Stomach (tissue), 9 donors: Measurements from ENCODE around the gene FRYL. TPM values are rescaled to one million over a fixed set of nuclear protein-coding genes. Genes with fewer than 3 reads are reported as not detected.
"Not testable (repeated sequence)": the region's sequence is repeated elsewhere in the genome, so short reads cannot be mapped to it uniquely, and the experiment has no call there.

Experiments used
- DNase-seq, 2 donors: peaks; one replicate each; pipeline versions ENCODE4 v3.0.0 to v3.0.0-alpha.2; 2013 to 2019
- H3K27ac ChIP-seq, 5 donors: fragments of 200-600 bp in 4 of 5; sonication (generic) in 4 of 5; one replicate each; pipeline ENCODE4 v1.5.1; 2013 to 2019; ENCODE audit warnings: mild to moderate bottlenecking in 1 of 5, moderate library complexity in 1 of 5
- H3K27me3 ChIP-seq, 3 donors: fragments of 200-600 bp; sonication (generic); one replicate each; pipeline ENCODE4 v1.5.1; 2017 to 2019; ENCODE audit warnings: mixed run types in 1 of 3
- H3K36me3 ChIP-seq, 4 donors: fragments of 200-600 bp; sonication (generic); 1 replicate in 3 of 4; 2 replicates in 1 of 4; pipeline ENCODE4 v1.5.1; 2016 to 2019
- H3K4me1 ChIP-seq, 4 donors: fragments of 200-600 bp; sonication (generic); one replicate each; pipeline ENCODE4 v1.5.1; 2016 to 2019
- H3K4me3 ChIP-seq, 4 donors: fragments of 200-600 bp; sonication (generic) in 3 of 4; one replicate each; pipeline ENCODE4 v1.5.1; 2016 to 2019; ENCODE audit warnings: mild to moderate bottlenecking in 1 of 4
- H3K9me3 ChIP-seq, 4 donors: fragments of 200-600 bp; sonication (generic); one replicate each; pipeline ENCODE4 v1.5.1; 2016 to 2019
- CTCF ChIP-seq, 7 experiments: fragments of 450-650 bp in 4 of 7; fragments of 200-600 bp in 3 of 7; sonication (generic) in 3 of 7; IDR thresholded peaks; one replicate each; pipeline ENCODE4 v1.5.1; 2016 to 2019; ENCODE audit warnings: antibody characterized with exemption in 7 of 7, control low read depth in 2 of 7, mild to moderate bottlenecking in 1 of 7
- EP300 ChIP-seq: sonication (generic); formaldehyde crosslinking; IDR thresholded peaks from one replicate; pipeline ENCODE4 v1.6.1; 2017; ENCODE audit warnings: antibody characterized with exemption
- POLR2A ChIP-seq, 4 donors: fragments of 450-650 bp; IDR thresholded peaks; one replicate each; pipeline ENCODE4 v1.6.1; 2016; ENCODE audit warnings: antibody characterized with exemption in 4 of 4, control low read depth in 2 of 4, mild to moderate bottlenecking in 1 of 4, moderate library complexity in 1 of 4
- POLR2AphosphoS5 ChIP-seq, 3 donors: sonication (generic); formaldehyde crosslinking; IDR thresholded peaks; one replicate each; pipeline ENCODE4 v1.6.1; 2016; ENCODE audit warnings: antibody characterized with exemption in 3 of 3
- WGBS, 5 donors: extraction: QIAGEN DNeasy Blood & Tissue Kit in 3 of 5; methylation state at CpG; one replicate each; pipeline versions ENCODE4 v1.1.5 to v1.1.7; 2013 to 2018; 5-methylcytosine and 5-hydroxymethylcytosine counted together
- intact Hi-C: fragments of 100-400 bp; cut with DNase I; formaldehyde crosslinking; loops from one replicate; pipeline ENCODE4 v1.15.1; 2023; ENCODE audit warnings: low total_unique reads
- polyA plus RNA-seq, 3 donors: library from polyadenylated mRNA; stranded (reverse); fragments of 200-250 nt; gene quantifications; one replicate each; pipeline ENCODE4 v1.2.3, GENCODE V29; 2013
- total RNA-seq, 5 donors: library from RNA; depleted of rRNA; stranded (reverse); fragments of >200 nt; gene quantifications; one replicate each; pipeline versions ENCODE4 v1.1.0 to v1.2.3, GENCODE V29; 2014 to 2016
- donor health status: healthy with polysubstance abuse.
- donor health status: Bipolar disorder and iron deficiency.
- donor health status: healthy.

The FRYL gene
- total and polyA plus RNA-seq, 8 donors, result 6.4 to 697 (median 67.0) TPM

DNA sequence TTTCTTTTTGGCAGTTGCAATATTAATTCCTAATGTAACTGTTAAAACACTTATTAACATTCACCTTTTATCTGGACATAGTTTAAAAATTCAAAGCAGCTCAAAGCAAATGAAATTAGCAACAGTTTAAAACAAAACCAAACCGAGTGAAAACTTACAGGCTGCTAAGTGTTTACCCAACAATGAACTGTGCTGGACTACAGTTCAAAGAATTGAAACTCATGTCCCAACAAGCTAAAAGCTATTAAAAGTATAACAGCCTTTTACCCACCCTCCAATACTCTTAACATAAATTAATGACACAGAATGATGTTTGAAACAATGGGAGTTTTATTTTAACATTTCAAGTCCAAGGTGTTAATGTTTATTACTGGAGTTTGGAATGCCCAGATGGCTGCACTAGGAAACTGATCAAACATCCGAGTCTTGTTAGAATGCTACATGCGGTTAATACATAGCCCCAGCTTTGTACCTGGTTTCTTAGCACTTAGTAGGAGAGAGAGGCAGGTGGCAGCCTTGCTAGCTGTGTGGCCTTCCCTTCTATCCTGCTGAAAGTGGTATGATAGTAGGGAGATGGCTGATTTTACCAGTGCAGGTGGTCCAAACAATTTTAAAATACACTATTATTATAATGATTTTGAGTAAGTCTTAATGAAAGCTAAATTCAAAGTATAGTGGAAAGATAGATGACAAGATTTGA is 21.1 kb upstream of the FRYL start:
- no peak for DNase-seq
- H3K36me3 ChIP-seq, result no peaks in the 10 kb centered on the region
- H3K27ac ChIP-seq, result no peak overlapping the region
- 36 to 61% (median 45%) methylated on average over 3 of the region's 3 CpGs for WGBS, 5 donors
- H3K4me3 ChIP-seq, result no peak overlapping the region
- H3K4me1 ChIP-seq, result peaks cover 0 to 14% (median 3%) of the 10 kb centered on the region in 4 donors
- H3K9me3 ChIP-seq, result no peaks in the 10 kb centered on the region
- TF ChIP-seq POLR2AphosphoS5 (IDR thresholded peaks at IDR 0.05) (no peak), POLR2A (IDR thresholded peaks at IDR 0.05) (no peak), CTCF (IDR thresholded peaks at IDR 0.05) (no peak), EP300 (no peak)
- intact Hi-C loops, result no loop called here
- H3K27me3 ChIP-seq, result no peaks in the 10 kb centered on the region

- 74 to 93% (median 86%) methylated on average over 2 of the region's 2 CpGs for WGBS, 5 donors
These were observed 20.1 kb upstream of the FRYL start for GRCh38 chr4:48800155-48800554.

GRCh38 chr4:48799157-48799556 is 19.1 kb upstream of the FRYL start:
- Histone ChIP-seq H3K27ac (no peak overlapping the region), H3K4me3 (no peak overlapping the region), H3K27me3 (no peaks in the 10 kb centered on the region), H3K4me1 (peaks cover 0 to 14% (median 3%) of the 10 kb centered on the region in 4 donors), H3K36me3 (no peaks in the 10 kb centered on the region), H3K9me3 (no peaks in the 10 kb centered on the region)
- TF ChIP-seq POLR2AphosphoS5 (IDR thresholded peaks at IDR 0.05) (no peak), POLR2A (IDR thresholded peaks at IDR 0.05) (no peak), CTCF (IDR thresholded peaks at IDR 0.05) (no peak), EP300 (no peak)
- WGBS, 5 donors, result 59 to 79% (median 63%) methylated on average over 2 of the region's 2 CpGs
- intact Hi-C loops, result no loop called here
- no peak for DNase-seq

More at GRCh38 chr4:48800155-48800554, 20.1 kb upstream of the FRYL start:
- H3K36me3 ChIP-seq, intact Hi-C loops, H3K9me3 ChIP-seq, DNase-seq, H3K4me3 ChIP-seq, H3K27ac ChIP-seq, H3K27me3 ChIP-seq: not testable (repeated sequence)
- peaks cover 0 to 14% (median 3%) of the 10 kb centered on the region in 4 donors for H3K4me1 ChIP-seq

- Histone ChIP-seq H3K4me1 (peaks cover 0 to 14% (median 3%) of the 10 kb centered on the region in 4 donors), H3K4me3 (no peak overlapping the region), H3K9me3 (no peaks in the 10 kb centered on the region), H3K36me3 (no peaks in the 10 kb centered on the region), H3K27me3 (no peaks in the 10 kb centered on the region), H3K27ac (no peak overlapping the region)
- intact Hi-C loops, result no loop called here
- DNase-seq, result no peak
- WGBS, 5 donors, result 85 to 94% (median 88%) methylated on average over 2 of the region's 2 CpGs
- TF ChIP-seq POLR2AphosphoS5 (IDR thresholded peaks at IDR 0.05), result no peak
- TF ChIP-seq EP300, result no peak
- TF ChIP-seq POLR2A (IDR thresholded peaks at IDR 0.05), result no peak
- no peak for TF ChIP-seq CTCF (IDR thresholded peaks at IDR 0.05)
These were observed 18.0 kb upstream of the FRYL start for GRCh38 chr4:48798117-48798516.

DNA sequence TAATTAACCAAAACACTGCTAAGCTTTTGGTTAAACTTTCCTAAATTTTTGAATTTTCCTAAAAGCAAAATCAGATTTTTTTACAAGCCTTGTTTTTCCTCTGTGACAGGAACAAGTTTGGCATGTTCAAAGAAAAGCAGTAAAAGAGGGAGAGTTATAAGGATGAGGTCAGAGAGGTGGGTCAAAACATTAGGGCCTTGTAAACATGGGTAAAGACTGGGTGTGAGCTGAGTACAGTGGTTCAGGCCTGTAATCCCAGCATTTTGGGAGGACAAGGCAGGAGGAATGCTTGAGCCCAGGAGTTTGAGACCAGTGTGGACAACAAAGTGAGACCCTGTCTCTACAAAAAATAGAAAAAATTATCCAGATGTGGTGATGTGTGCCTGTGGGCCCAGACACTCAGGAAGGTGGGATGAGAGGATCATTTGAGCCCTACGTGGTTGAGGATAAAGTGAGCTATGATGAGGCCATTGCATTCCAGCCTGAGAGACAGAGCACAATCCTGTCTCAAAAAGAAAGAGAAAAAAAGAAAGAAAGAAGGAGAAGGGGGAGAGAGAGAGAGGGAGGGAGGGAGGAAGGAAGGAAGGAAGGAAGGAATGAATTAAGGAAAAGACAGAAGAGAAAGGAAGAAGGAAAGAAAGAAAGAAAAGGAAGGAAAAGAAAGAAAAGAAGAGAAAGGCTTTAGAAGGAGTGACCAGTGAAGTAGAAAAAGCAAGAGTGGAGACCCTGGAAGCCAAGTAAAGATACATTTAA is 17.0 kb upstream of the FRYL start:
- DNase-seq, result no peak
- H3K4me1 ChIP-seq, result peaks cover 0 to 12% (median 3%) of the 10 kb centered on the region in 4 donors
- WGBS, 5 donors, result 62 to 91% (median 85%) methylated on average over 1 of the region's 1 CpG
- no peak overlapping the region for H3K27ac ChIP-seq
- no peaks in the 10 kb centered on the region for H3K9me3 ChIP-seq
- H3K36me3 ChIP-seq, result no peaks in the 10 kb centered on the region
- no peak overlapping the region for H3K4me3 ChIP-seq
- H3K27me3 ChIP-seq, result no peaks in the 10 kb centered on the region
- TF ChIP-seq POLR2A (IDR thresholded peaks at IDR 0.05) (no peak), POLR2AphosphoS5 (IDR thresholded peaks at IDR 0.05) (no peak), EP300 (no peak), CTCF (IDR thresholded peaks at IDR 0.05) (no peak)
- intact Hi-C loops, result no loop called here
